H1 (cell line): Measurements from ENCODE around the gene CLDN15. TPM values are rescaled to one million over a fixed set of nuclear protein-coding genes. Genes with fewer than 3 reads are reported as not detected.

Experiments used
- CTBP2 ChIP-seq: IDR thresholded peaks from 2 replicates; pipeline ENCODE4 v1.7.0; 2011; ENCODE audit warnings: borderline replicate concordance, mild to moderate bottlenecking, moderate library complexity, mixed read lengths, low read length; ENCODE audit not compliant: insufficient read depth, insufficient read length
- POLR2AphosphoS5 ChIP-seq: IDR thresholded peaks from 2 replicates; pipeline ENCODE4 v1.6.1; 2011; ENCODE audit warnings: low read depth, low read length
- SIN3A ChIP-seq, 2 experiments: IDR thresholded peaks in 1 of 2; conservative IDR thresholded peaks in 1 of 2; 2 replicates each; pipeline ENCODE4 v1.6.1; 2011 to 2012; ENCODE audit warnings: low read length in 2 of 2, improper control_type of control experiment in 1 of 2, low read depth in 1 of 2, mild to moderate bottlenecking in 1 of 2
- polyA plus RNA-seq, 7 experiments: library from polyadenylated mRNA; depleted of rRNA in 3 of 7; stranded (reverse) in 5 of 7; unstranded in 2 of 7; fragments of >200 nt in 5 of 7; fragments of 200-250 nt in 2 of 7; gene quantifications; 1 replicate in 5 of 7; 2 replicates in 1 of 7; 4 replicates in 1 of 7; pipeline versions ENCODE4 v1.2.1 to v1.2.3, GENCODE V29; 2011 to 2013; ENCODE audit warnings: missing spikeins in 2 of 7, mixed read lengths in 2 of 7
- total RNA-seq: library from RNA; stranded (reverse); fragmentation: NEBNext Ultra II Directional; extraction: Animal tissue kit (Norgen Biotek cat#: 25700); gene quantifications from 2 replicates; pipeline ENCODE4 v1.2.1, GENCODE V29; 2021
- TF ChIP-seq, protein P1 (sequence below): fragments of 300-600 bp; sonication (generic); IDR thresholded peaks from 2 replicates; pipeline ENCODE4 v1.7.1; 2012; ENCODE audit warnings: low read length, moderate library complexity, mild to moderate bottlenecking, inconsistent platforms; ENCODE audit not compliant: insufficient replicate concordance

CLDN15 gene
- total and polyA plus RNA-seq, 2 of the 8 experiments (the other 6 are each of a cell fraction or from before 2014, with no cell fraction given), result 5.5 to 7.6 TPM

DNA sequence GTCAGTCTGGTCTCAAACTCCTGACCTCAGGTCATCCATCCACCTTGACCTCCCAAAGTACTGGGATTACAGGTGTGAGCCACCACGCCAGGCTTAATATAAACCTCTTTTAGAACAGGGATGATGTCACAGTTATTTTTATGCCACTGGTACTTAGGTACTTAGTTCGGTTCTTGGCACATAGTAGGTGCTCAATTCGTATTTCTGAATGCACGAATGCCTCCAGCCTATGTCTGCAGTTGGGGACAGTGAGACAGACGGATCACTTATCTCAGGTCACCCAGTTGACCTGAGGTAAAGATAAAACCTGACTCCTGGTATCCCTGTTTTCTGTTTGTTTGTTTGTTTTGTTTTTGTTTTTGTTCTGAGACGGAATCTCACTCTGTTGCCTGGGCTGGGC is 51.4 kb downstream of the CLDN15 start (continued):
- TF ChIP-seq, protein P1, sequence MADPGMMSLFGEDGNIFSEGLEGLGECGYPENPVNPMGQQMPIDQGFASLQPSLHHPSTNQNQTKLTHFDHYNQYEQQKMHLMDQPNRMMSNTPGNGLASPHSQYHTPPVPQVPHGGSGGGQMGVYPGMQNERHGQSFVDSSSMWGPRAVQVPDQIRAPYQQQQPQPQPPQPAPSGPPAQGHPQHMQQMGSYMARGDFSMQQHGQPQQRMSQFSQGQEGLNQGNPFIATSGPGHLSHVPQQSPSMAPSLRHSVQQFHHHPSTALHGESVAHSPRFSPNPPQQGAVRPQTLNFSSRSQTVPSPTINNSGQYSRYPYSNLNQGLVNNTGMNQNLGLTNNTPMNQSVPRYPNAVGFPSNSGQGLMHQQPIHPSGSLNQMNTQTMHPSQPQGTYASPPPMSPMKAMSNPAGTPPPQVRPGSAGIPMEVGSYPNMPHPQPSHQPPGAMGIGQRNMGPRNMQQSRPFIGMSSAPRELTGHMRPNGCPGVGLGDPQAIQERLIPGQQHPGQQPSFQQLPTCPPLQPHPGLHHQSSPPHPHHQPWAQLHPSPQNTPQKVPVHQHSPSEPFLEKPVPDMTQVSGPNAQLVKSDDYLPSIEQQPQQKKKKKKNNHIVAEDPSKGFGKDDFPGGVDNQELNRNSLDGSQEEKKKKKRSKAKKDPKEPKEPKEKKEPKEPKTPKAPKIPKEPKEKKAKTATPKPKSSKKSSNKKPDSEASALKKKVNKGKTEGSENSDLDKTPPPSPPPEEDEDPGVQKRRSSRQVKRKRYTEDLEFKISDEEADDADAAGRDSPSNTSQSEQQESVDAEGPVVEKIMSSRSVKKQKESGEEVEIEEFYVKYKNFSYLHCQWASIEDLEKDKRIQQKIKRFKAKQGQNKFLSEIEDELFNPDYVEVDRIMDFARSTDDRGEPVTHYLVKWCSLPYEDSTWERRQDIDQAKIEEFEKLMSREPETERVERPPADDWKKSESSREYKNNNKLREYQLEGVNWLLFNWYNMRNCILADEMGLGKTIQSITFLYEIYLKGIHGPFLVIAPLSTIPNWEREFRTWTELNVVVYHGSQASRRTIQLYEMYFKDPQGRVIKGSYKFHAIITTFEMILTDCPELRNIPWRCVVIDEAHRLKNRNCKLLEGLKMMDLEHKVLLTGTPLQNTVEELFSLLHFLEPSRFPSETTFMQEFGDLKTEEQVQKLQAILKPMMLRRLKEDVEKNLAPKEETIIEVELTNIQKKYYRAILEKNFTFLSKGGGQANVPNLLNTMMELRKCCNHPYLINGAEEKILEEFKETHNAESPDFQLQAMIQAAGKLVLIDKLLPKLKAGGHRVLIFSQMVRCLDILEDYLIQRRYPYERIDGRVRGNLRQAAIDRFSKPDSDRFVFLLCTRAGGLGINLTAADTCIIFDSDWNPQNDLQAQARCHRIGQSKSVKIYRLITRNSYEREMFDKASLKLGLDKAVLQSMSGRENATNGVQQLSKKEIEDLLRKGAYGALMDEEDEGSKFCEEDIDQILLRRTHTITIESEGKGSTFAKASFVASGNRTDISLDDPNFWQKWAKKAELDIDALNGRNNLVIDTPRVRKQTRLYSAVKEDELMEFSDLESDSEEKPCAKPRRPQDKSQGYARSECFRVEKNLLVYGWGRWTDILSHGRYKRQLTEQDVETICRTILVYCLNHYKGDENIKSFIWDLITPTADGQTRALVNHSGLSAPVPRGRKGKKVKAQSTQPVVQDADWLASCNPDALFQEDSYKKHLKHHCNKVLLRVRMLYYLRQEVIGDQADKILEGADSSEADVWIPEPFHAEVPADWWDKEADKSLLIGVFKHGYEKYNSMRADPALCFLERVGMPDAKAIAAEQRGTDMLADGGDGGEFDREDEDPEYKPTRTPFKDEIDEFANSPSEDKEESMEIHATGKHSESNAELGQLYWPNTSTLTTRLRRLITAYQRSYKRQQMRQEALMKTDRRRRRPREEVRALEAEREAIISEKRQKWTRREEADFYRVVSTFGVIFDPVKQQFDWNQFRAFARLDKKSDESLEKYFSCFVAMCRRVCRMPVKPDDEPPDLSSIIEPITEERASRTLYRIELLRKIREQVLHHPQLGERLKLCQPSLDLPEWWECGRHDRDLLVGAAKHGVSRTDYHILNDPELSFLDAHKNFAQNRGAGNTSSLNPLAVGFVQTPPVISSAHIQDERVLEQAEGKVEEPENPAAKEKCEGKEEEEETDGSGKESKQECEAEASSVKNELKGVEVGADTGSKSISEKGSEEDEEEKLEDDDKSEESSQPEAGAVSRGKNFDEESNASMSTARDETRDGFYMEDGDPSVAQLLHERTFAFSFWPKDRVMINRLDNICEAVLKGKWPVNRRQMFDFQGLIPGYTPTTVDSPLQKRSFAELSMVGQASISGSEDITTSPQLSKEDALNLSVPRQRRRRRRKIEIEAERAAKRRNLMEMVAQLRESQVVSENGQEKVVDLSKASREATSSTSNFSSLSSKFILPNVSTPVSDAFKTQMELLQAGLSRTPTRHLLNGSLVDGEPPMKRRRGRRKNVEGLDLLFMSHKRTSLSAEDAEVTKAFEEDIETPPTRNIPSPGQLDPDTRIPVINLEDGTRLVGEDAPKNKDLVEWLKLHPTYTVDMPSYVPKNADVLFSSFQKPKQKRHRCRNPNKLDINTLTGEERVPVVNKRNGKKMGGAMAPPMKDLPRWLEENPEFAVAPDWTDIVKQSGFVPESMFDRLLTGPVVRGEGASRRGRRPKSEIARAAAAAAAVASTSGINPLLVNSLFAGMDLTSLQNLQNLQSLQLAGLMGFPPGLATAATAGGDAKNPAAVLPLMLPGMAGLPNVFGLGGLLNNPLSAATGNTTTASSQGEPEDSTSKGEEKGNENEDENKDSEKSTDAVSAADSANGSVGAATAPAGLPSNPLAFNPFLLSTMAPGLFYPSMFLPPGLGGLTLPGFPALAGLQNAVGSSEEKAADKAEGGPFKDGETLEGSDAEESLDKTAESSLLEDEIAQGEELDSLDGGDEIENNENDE, result no peak
- TF ChIP-seq POLR2AphosphoS5, result no peak
- no peak for TF ChIP-seq SIN3A (conservative IDR thresholded peaks at IDR 0.05 in 1 of 2, IDR thresholded peaks at IDR 0.05 in 1 of 2; ENCODE audit: low read depth in 1 of 2, low read length in 2 of 2)
- no peak for TF ChIP-seq CTBP2
